NCI-H1417 (cell line): Measurements from ENCODE around the gene AHDC1.
"Not testable (repeated sequence)": the region's sequence is repeated elsewhere in the genome, so short reads cannot be mapped to it uniquely, and the experiment has no call there.

Experiments used
- DNase-seq, 3 experiments: peaks; one replicate each; lab custom pipeline; 2025; lab: John Stamatoyannopoulos, UW

The AHDC1 gene

GRCh38 chr1:27518808-27519207, 85.1 kb downstream of the AHDC1 start:
- DNase-seq: no peak

- DNase-seq: peak in 2 of 3 experiments; percentile 14 to 46
Observed at GRCh38 chr1:27517907-27518718, 85.8 kb downstream of the AHDC1 start.

GRCh38 chr1:27517301-27517700, 86.6 kb downstream of the AHDC1 start:
- DNase-seq: no peak

GRCh38 chr1:27515626-27516025, 88.3 kb downstream of the AHDC1 start:
- no peak for DNase-seq

- no peak for DNase-seq
Observed at GRCh38 chr1:27513958-27514357, 90.0 kb downstream of the AHDC1 start.

- DNase-seq: no peak
Observed at GRCh38 chr1:27513528-27513927, 90.4 kb downstream of the AHDC1 start.

GRCh38 chr1:27509127-27510080, 94.5 kb downstream of the AHDC1 start:
- DNase-seq: no peak

GRCh38 chr1:27507960-27508665, 95.8 kb downstream of the AHDC1 start:
- no peak for DNase-seq

GRCh38 chr1:27506703-27507102, 97.2 kb downstream of the AHDC1 start:
- DNase-seq: no peak

- DNase-seq: no peak
Observed at GRCh38 chr1:27505420-27505680, 98.6 kb downstream of the AHDC1 start.

- DNase-seq: no peak
Observed at GRCh38 chr1:27504588-27505419, 99.1 kb downstream of the AHDC1 start.

- DNase-seq: no peak
Observed at GRCh38 chr1:27503844-27504587, 99.9 kb downstream of the AHDC1 start.

- no peak for DNase-seq
Observed at GRCh38 chr1:27503033-27503432, 100.9 kb downstream of the AHDC1 start.

GRCh38 chr1:27501159-27501558, 102.8 kb downstream of the AHDC1 start:
- not testable (repeated sequence) for DNase-seq

- DNase-seq: no peak
Observed at GRCh38 chr1:27499142-27499541, 104.8 kb downstream of the AHDC1 start.

- peak in 2 of 3 experiments; percentile 24 to 56 for DNase-seq
Observed at GRCh38 chr1:27496604-27497155, 107.3 kb downstream of the AHDC1 start.

GRCh38 chr1:27492796-27493195, 111.1 kb downstream of the AHDC1 start:
- no peak for DNase-seq

GRCh38 chr1:27491748-27492700, 111.9 kb downstream of the AHDC1 start:
- no peak for DNase-seq

- DNase-seq: peak; percentile 98
Observed at GRCh38 chr1:27489973-27490741, 113.8 kb downstream of the AHDC1 start, which contains the start of gene WASF2. TSS of gene WASF2 (minus strand) at chr1:27490167. CDS start at chr1:27428890, 61,277 bp downstream.
